HEK293T (cell line): ENCODE data around the gene AOPEP.

ENCODE experiments used
- ARNT ChIP-seq: fragments of 450-650 bp; IDR thresholded peaks from 2 replicates; pipeline ENCODE4 v1.6.1; 2017; ENCODE audit warnings: mild to moderate bottlenecking
- BHLHE40 ChIP-seq: fragments of 450-650 bp; IDR thresholded peaks from 2 replicates; pipeline ENCODE4 v1.6.1; 2016; ENCODE audit warnings: mild to moderate bottlenecking, moderate library complexity, borderline replicate concordance
- CTBP1 ChIP-seq: fragments of 450-650 bp; IDR thresholded peaks from 2 replicates; pipeline ENCODE4 v1.6.1; 2016; ENCODE audit warnings: borderline replicate concordance
- ELF4 ChIP-seq: fragments of 450-650 bp; IDR thresholded peaks from 2 replicates; pipeline ENCODE4 v1.6.1; 2017; ENCODE audit warnings: antibody characterized with exemption
- FOXM1 ChIP-seq: fragments of 450-650 bp; IDR thresholded peaks from 2 replicates; pipeline ENCODE4 v1.6.1; 2017; ENCODE audit warnings: mild to moderate bottlenecking, borderline replicate concordance
- LEF1 ChIP-seq: fragments of 450-650 bp; IDR thresholded peaks from 2 replicates; pipeline ENCODE4 v1.6.1; 2017; ENCODE audit warnings: mild to moderate bottlenecking, borderline replicate concordance
- NFRKB ChIP-seq: fragments of 450-650 bp; IDR thresholded peaks from 2 replicates; pipeline ENCODE4 v1.6.1; 2016; ENCODE audit warnings: mild to moderate bottlenecking, moderate library complexity
- PKNOX1 ChIP-seq: fragments of 450-650 bp; IDR thresholded peaks from 2 replicates; pipeline ENCODE4 v1.6.1; 2016
- SP1 ChIP-seq: fragments of 450-650 bp; IDR thresholded peaks from 2 replicates; pipeline ENCODE4 v1.6.1; 2017
- SUZ12 ChIP-seq: fragments of 450-650 bp; IDR thresholded peaks from 2 replicates; pipeline ENCODE4 v1.6.1; 2016; ENCODE audit warnings: mild to moderate bottlenecking
- TARDBP ChIP-seq: fragments of 450-650 bp; IDR thresholded peaks from 2 replicates; pipeline ENCODE4 v1.6.1; 2016
- ZNF384 ChIP-seq: fragments of 450-650 bp; IDR thresholded peaks from 2 replicates; pipeline ENCODE4 v1.6.1; 2016

GRCh38 chr9:94960964-94961363 lies 234.5 kb downstream of the AOPEP start:
- TF ChIP-seq BHLHE40 (no peak), PKNOX1 (no peak), ELF4 (no peak), FOXM1 (no peak), SP1 (no peak), ARNT (no peak), TARDBP (no peak), SUZ12 (no peak), LEF1 (no peak), CTBP1 (no peak), NFRKB (no peak), ZNF384 (no peak)
